H1 (cell line): ENCODE measurements around the gene PAPSS2. TPM values are rescaled to one million over a fixed set of nuclear protein-coding genes. Genes with fewer than 3 reads are reported as not detected.

Experiments
- CTCF ChIA-PET: fragments of 300-600 bp; sonication (Branson Sonifier 250); formaldehyde crosslinking; loops from one replicate; lab custom pipeline; 2021; ENCODE audit not compliant: partially characterized antibody; lab: Charles Lee
- POLR2A ChIA-PET: fragments of 300-600 bp; sonication (Branson Sonifier 250); formaldehyde crosslinking; loops from one replicate; lab custom pipeline; 2021; ENCODE audit warnings: inconsistent platforms; ENCODE audit not compliant: partially characterized antibody; lab: Charles Lee
- DNase-seq, 2 experiments: peaks; one replicate each; pipeline versions ENCODE4 v3.0.0 to v3.0.0-alpha.2; 2010 to 2022; ENCODE audit warnings: low spot score in 2 of 2, low read depth in 1 of 2, mixed read lengths in 1 of 2
- FAIRE-seq: peaks from 2 replicates; lab custom pipeline; 2011; peaks lifted over from hg19 to GRCh38; lab: Jason Lieb, UNC
- H2AFZ ChIP-seq: 2 replicates; pipeline ENCODE4 v1.8.1; 2012; ENCODE audit warnings: low read length, inconsistent platforms
- H2AK5ac ChIP-seq: 2 replicates; pipeline ENCODE4 v1.6.1; 2013; ENCODE audit warnings: low read depth, low read length
- H2BK120ac ChIP-seq: replicated peaks from 2 replicates; pipeline ENCODE3; 2013; ENCODE audit warnings: low read depth, low read length, inconsistent platforms
- H2BK12ac ChIP-seq: 2 replicates; pipeline ENCODE4 v1.6.1; 2013; ENCODE audit warnings: low read depth, low read length
- H2BK15ac ChIP-seq: 2 replicates; pipeline ENCODE4 v1.6.1; 2013; ENCODE audit warnings: low read length
- H2BK20ac ChIP-seq: 2 replicates; pipeline ENCODE4 v1.6.1; 2013; ENCODE audit warnings: low read length
- H2BK5ac ChIP-seq: 2 replicates; pipeline ENCODE4 v1.6.1; 2013; ENCODE audit warnings: low read depth, low read length
- H3K14ac ChIP-seq: 2 replicates; pipeline ENCODE4 v1.6.1; 2013; ENCODE audit warnings: inconsistent platforms; ENCODE audit not compliant: insufficient read length
- H3K18ac ChIP-seq: 2 replicates; pipeline ENCODE4 v1.6.1; 2013; ENCODE audit warnings: low read length; ENCODE audit errors: extremely low read depth
- H3K23ac ChIP-seq: 2 replicates; pipeline ENCODE4 v1.6.1; 2013; ENCODE audit warnings: inconsistent platforms; ENCODE audit not compliant: insufficient read length
- H3K23me2 ChIP-seq: 2 replicates; pipeline ENCODE4 v1.6.1; 2013; ENCODE audit warnings: low read depth, low read length
- H3K27ac ChIP-seq: 2 replicates; pipeline ENCODE4 v1.6.1; 2011; ENCODE audit warnings: low read depth, low read length, inconsistent platforms
- H3K27me3 ChIP-seq, 4 experiments: replicated peaks in 1 of 4; 1 replicate in 1 of 4; 2 replicates in 3 of 4; pipeline versions ENCODE4 v1.6.1 to v1.8.1; 2011 to 2013; ENCODE audit warnings: low read length in 3 of 4, mild to moderate bottlenecking in 3 of 4, inconsistent platforms in 2 of 4, mixed read lengths in 2 of 4, moderate library complexity in 1 of 4; ENCODE audit not compliant: control insufficient read depth in 3 of 4, insufficient read depth in 3 of 4; ENCODE audit errors: extremely low read depth in 1 of 4
- H3K36me3 ChIP-seq, 4 experiments: 2 replicates each; pipeline versions ENCODE4 v1.6.1 to v1.8.1; 2011 to 2013; ENCODE audit warnings: mild to moderate bottlenecking in 4 of 4, low read length in 3 of 4, moderate library complexity in 2 of 4, control low read depth in 1 of 4, inconsistent platforms in 1 of 4; ENCODE audit not compliant: insufficient read depth in 4 of 4, control insufficient read depth in 2 of 4
- H3K4ac ChIP-seq: replicated peaks from 2 replicates; pipeline ENCODE3; 2013; ENCODE audit warnings: low read length, low read depth, mixed read lengths, inconsistent platforms; ENCODE audit not compliant: insufficient read length
- H3K4me1 ChIP-seq, 4 experiments: replicated peaks in 1 of 4; 1 replicate in 1 of 4; 2 replicates in 3 of 4; pipeline versions ENCODE4 v1.6.1 to v1.8.1; 2011 to 2013; ENCODE audit warnings: low read length in 3 of 4, inconsistent platforms in 2 of 4, mixed read lengths in 1 of 4; ENCODE audit not compliant: insufficient read depth in 4 of 4, control insufficient read depth in 3 of 4
- H3K4me2 ChIP-seq, 2 experiments: 2 replicates each; pipeline versions ENCODE4 v1.6.1 to v1.8.1; 2011 to 2013; ENCODE audit warnings: low read depth in 2 of 2, low read length in 2 of 2, control low read depth in 1 of 2, inconsistent platforms in 1 of 2, mild to moderate bottlenecking in 1 of 2; ENCODE audit not compliant: insufficient read depth in 1 of 2
- H3K4me3 ChIP-seq, 4 experiments: fragments of 200-600, 300-600 bp in 1 of 4; sonication (generic), shearing (Covaris generic), sonication (Bioruptor Twin) in 1 of 4; 2 replicates each; pipeline versions ENCODE4 v1.5.1 to v1.8.1; 2011 to 2016; ENCODE audit warnings: low read length in 4 of 4, low read depth in 3 of 4, control low read depth in 2 of 4, inconsistent platforms in 2 of 4, mild to moderate bottlenecking in 2 of 4, mixed read lengths in 1 of 4, moderate library complexity in 1 of 4; ENCODE audit not compliant: insufficient read depth in 2 of 4; ENCODE audit errors: extremely low read depth in 1 of 4
- H3K56ac ChIP-seq: replicated peaks from 2 replicates; pipeline ENCODE3; 2013; ENCODE audit warnings: low read depth, mild to moderate bottlenecking, mixed read lengths, low read length, inconsistent platforms; ENCODE audit not compliant: insufficient read length
- H3K79me1 ChIP-seq: 2 replicates; pipeline ENCODE4 v1.6.1; 2013; ENCODE audit warnings: low read depth, low read length, control low read depth
- H3K79me2 ChIP-seq, 2 experiments: 2 replicates each; pipeline versions ENCODE4 v1.6.1 to v1.8.1; 2012 to 2013; ENCODE audit warnings: low read length in 2 of 2, mild to moderate bottlenecking in 2 of 2, inconsistent platforms in 1 of 2; ENCODE audit not compliant: insufficient read depth in 2 of 2, control insufficient read depth in 1 of 2
- H3K9ac ChIP-seq, 4 experiments: replicated peaks in 1 of 4; 1 replicate in 1 of 4; 2 replicates in 3 of 4; pipeline versions ENCODE4 v1.6.1 to v1.8.1; 2011 to 2013; ENCODE audit warnings: low read depth in 3 of 4, low read length in 3 of 4, control low read depth in 2 of 4, mild to moderate bottlenecking in 2 of 4, moderate library complexity in 2 of 4, inconsistent platforms in 1 of 4; ENCODE audit errors: extremely low read depth in 1 of 4
- H3K9me3 ChIP-seq, 2 experiments: 2 replicates each; pipeline versions ENCODE4 v1.6.1 to v1.8.1; 2012 to 2013; ENCODE audit warnings: mild to moderate bottlenecking in 2 of 2, moderate library complexity in 2 of 2, control low read depth in 1 of 2, inconsistent platforms in 1 of 2, low read depth in 1 of 2, low read length in 1 of 2, mixed read lengths in 1 of 2; ENCODE audit not compliant: insufficient read depth in 2 of 2
- H4K20me1 ChIP-seq, 2 experiments: replicated peaks in 1 of 2; 2 replicates each; pipeline versions ENCODE3 to v1.8.1; 2011 to 2013; ENCODE audit warnings: inconsistent platforms in 2 of 2, low read length in 2 of 2, mild to moderate bottlenecking in 1 of 2; ENCODE audit not compliant: insufficient read depth in 2 of 2, control insufficient read depth in 1 of 2
- H4K5ac ChIP-seq: 2 replicates; pipeline ENCODE4 v1.6.1; 2013; ENCODE audit warnings: low read length, low read depth, mixed read lengths, inconsistent platforms; ENCODE audit not compliant: insufficient read length
- H4K8ac ChIP-seq: 2 replicates; pipeline ENCODE4 v1.8.0; 2013; ENCODE audit warnings: mild to moderate bottlenecking, moderate library complexity, low read length, inconsistent platforms; ENCODE audit not compliant: insufficient read depth; ENCODE audit errors: extremely low read depth
- H4K91ac ChIP-seq: replicated peaks from 2 replicates; pipeline ENCODE3; 2013; ENCODE audit warnings: low read length, mixed read lengths, inconsistent platforms; ENCODE audit not compliant: insufficient read length
- BACH1 ChIP-seq: IDR thresholded peaks from 2 replicates; pipeline ENCODE4 v1.6.1; 2012; ENCODE audit warnings: low read length, improper control_type of control experiment
- KDM5A ChIP-seq: fragments of 200-600 bp; IDR thresholded peaks from 2 replicates; pipeline ENCODE4 v1.7.1; 2012; ENCODE audit warnings: mild to moderate bottlenecking, low read length, inconsistent platforms, mixed read lengths
- MAFK ChIP-seq: IDR thresholded peaks from 2 replicates; pipeline ENCODE4 v1.6.1; 2012; ENCODE audit warnings: low read depth, mild to moderate bottlenecking, improper control_type of control experiment, low read length
- SRF ChIP-seq: IDR thresholded peaks from 2 replicates; pipeline ENCODE4 v1.6.1; 2011; ENCODE audit warnings: mild to moderate bottlenecking, low read depth, low read length, moderate library complexity
- SUZ12 ChIP-seq: fragments of 200-600 bp; sonication (generic); IDR thresholded peaks from 2 replicates; pipeline ENCODE4 v1.6.1; 2012; ENCODE audit warnings: mild to moderate bottlenecking, inconsistent platforms, low read length, moderate library complexity, mixed read lengths
- TEAD4 ChIP-seq: IDR thresholded peaks from 2 replicates; pipeline ENCODE4 v1.6.1; 2012; ENCODE audit warnings: low read depth, low read length, inconsistent platforms, mixed read lengths
- WGBS, 2 experiments: shearing (Covaris generic) in 1 of 2; methylation state at CpG; one replicate each; pipeline versions ENCODE4 v1.1.6 to v1.1.7; 2013 to 2015; ENCODE audit warnings: low lambda C conversion rate in 2 of 2, mixed read lengths in 2 of 2, inconsistent platforms in 1 of 2, low coverage in 1 of 2, missing lambda C conversion rate in 1 of 2; ENCODE audit not compliant: insufficient replicate concordance in 2 of 2, insufficient coverage in 1 of 2, insufficient read length in 1 of 2; ENCODE audit errors: extremely low coverage in 1 of 2, missing lambda C conversion rate in 1 of 2; 5-methylcytosine and 5-hydroxymethylcytosine counted together
- polyA plus RNA-seq, 7 experiments: library from polyadenylated mRNA; depleted of rRNA in 3 of 7; stranded (reverse) in 5 of 7; unstranded in 2 of 7; fragments of >200 nt in 5 of 7; fragments of 200-250 nt in 2 of 7; gene quantifications; 1 replicate in 5 of 7; 2 replicates in 1 of 7; 4 replicates in 1 of 7; pipeline versions ENCODE4 v1.2.1 to v1.2.3, GENCODE V29; 2011 to 2013; ENCODE audit warnings: missing spikeins in 2 of 7, mixed read lengths in 2 of 7
- total RNA-seq: library from RNA; stranded (reverse); fragmentation: NEBNext Ultra II Directional; extraction: Animal tissue kit (Norgen Biotek cat#: 25700); gene quantifications from 2 replicates; pipeline ENCODE4 v1.2.1, GENCODE V29; 2021
- TF ChIP-seq, protein P1 (sequence below): IDR thresholded peaks from 2 replicates; pipeline ENCODE4 v1.6.1; 2012; ENCODE audit warnings: inconsistent platforms
- TF ChIP-seq, protein P2 (sequence below): IDR thresholded peaks from 2 replicates; pipeline ENCODE4 v1.6.1; 2012; ENCODE audit warnings: inconsistent platforms
- TF ChIP-seq, protein P3 (sequence below), 3 experiments: IDR thresholded peaks; 1 replicate in 2 of 3; 2 replicates in 1 of 3; pipeline versions ENCODE4 v1.5.1 to v1.6.1; 2011; ENCODE audit warnings: low read length in 3 of 3, mild to moderate bottlenecking in 3 of 3, inconsistent platforms in 2 of 3, low read depth in 1 of 3, moderate library complexity in 1 of 3; ENCODE audit not compliant: insufficient read depth in 1 of 3; ENCODE audit errors: control extremely low read depth in 1 of 3

PAPSS2 gene
- total and polyA plus RNA-seq, 2 of the 8 experiments (the other 6 are each of a cell fraction or from before 2014, with no cell fraction given) = 7.6 to 20.2 TPM

DNA sequence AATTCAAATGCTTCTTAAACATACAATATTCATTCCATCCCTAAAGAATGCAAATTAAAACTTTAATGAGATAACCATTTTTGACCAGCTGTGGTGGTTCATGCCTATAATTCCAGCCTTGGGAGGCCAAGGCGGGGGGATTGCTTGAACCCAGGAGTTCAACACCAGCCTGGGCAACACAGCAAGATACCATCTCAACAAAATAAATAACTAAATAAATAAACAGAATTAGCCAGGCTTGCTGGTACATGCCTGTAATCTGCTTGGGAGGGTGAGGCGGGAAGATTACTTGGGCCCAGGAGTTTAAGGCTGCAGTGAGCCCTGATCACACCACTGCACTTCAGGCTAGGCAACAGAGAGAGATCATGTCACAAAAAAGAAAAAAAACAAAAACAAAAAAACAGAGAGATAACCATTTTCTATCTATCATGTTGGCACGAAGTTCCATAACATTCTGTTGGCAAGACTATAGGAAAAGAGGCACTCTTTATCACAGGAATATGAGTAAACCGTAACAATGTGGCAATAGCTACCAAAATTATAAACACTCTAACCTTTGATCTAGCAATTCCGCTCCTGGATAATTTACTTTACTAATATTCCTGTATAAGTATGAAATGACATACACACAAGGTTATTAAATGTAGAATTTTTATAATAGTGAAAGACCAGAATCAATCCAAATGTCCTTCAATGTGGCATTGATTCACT, 106.1 kb downstream of the PAPSS2 start:
- H2AK5ac ChIP-seq = no peak overlapping the region
- H4K8ac ChIP-seq = no peak overlapping the region
- H3K4me3 ChIP-seq = no peak overlapping the region
- no peak overlapping the region for H3K9ac ChIP-seq
- H3K4me1 ChIP-seq = no peaks in the 10 kb centered on the region
- CTCF ChIA-PET = no interaction called here
- no peak overlapping the region for H3K4me2 ChIP-seq
- no peak overlapping the region for H3K4ac ChIP-seq
- H3K79me1 ChIP-seq = no peaks in the 10 kb centered on the region
- H3K9me3 ChIP-seq = no peaks in the 10 kb centered on the region
- no peaks in the 10 kb centered on the region for H3K27me3 ChIP-seq
- no peak overlapping the region for H4K91ac ChIP-seq
- no peaks in the 10 kb centered on the region for H4K20me1 ChIP-seq
- H2BK12ac ChIP-seq = no peak overlapping the region
- H2BK20ac ChIP-seq = no peak overlapping the region
- no peak overlapping the region for H3K23ac ChIP-seq
- no peak for FAIRE-seq
- no peak overlapping the region for H2BK15ac ChIP-seq
- no peak for DNase-seq
- no peak overlapping the region for H2BK5ac ChIP-seq
- no peak overlapping the region for H4K5ac ChIP-seq
- no peak overlapping the region for H3K56ac ChIP-seq
- POLR2A ChIA-PET = interaction anchor here (0.7 kb wide), 1 partner anchor 740 kb away, joined by 3 read pairs; no protein-coding TSS in a partner anchor
- no peak overlapping the region for H3K27ac ChIP-seq
- no peak overlapping the region for H2BK120ac ChIP-seq
- peaks cover 0 to 22% (median 5%) of the 10 kb centered on the region in 4 experiments; a peak in 5 of 8 replicates for H3K36me3 ChIP-seq
- no peaks in the 10 kb centered on the region for H3K23me2 ChIP-seq
- H3K18ac ChIP-seq = no peak overlapping the region
- no peaks in the 10 kb centered on the region for H3K79me2 ChIP-seq
- no peak overlapping the region for H2AFZ ChIP-seq
- no peak overlapping the region for H3K14ac ChIP-seq
- TF ChIP-seq MAFK (no peak), SRF (no peak), SUZ12 (no peak), TEAD4 (no peak), KDM5A (no peak), BACH1 (no peak)
- TF ChIP-seq, protein P1, sequence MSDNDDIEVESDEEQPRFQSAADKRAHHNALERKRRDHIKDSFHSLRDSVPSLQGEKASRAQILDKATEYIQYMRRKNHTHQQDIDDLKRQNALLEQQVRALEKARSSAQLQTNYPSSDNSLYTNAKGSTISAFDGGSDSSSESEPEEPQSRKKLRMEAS = no peak
- TF ChIP-seq, protein P2, sequence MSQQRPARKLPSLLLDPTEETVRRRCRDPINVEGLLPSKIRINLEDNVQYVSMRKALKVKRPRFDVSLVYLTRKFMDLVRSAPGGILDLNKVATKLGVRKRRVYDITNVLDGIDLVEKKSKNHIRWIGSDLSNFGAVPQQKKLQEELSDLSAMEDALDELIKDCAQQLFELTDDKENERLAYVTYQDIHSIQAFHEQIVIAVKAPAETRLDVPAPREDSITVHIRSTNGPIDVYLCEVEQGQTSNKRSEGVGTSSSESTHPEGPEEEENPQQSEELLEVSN = no peak
- TF ChIP-seq, protein P3, sequence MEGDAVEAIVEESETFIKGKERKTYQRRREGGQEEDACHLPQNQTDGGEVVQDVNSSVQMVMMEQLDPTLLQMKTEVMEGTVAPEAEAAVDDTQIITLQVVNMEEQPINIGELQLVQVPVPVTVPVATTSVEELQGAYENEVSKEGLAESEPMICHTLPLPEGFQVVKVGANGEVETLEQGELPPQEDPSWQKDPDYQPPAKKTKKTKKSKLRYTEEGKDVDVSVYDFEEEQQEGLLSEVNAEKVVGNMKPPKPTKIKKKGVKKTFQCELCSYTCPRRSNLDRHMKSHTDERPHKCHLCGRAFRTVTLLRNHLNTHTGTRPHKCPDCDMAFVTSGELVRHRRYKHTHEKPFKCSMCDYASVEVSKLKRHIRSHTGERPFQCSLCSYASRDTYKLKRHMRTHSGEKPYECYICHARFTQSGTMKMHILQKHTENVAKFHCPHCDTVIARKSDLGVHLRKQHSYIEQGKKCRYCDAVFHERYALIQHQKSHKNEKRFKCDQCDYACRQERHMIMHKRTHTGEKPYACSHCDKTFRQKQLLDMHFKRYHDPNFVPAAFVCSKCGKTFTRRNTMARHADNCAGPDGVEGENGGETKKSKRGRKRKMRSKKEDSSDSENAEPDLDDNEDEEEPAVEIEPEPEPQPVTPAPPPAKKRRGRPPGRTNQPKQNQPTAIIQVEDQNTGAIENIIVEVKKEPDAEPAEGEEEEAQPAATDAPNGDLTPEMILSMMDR (IDR thresholded peaks at IDR 0.05; ENCODE audit: control extremely low read depth in 1 of 3, insufficient read depth in 1 of 3, low read depth in 1 of 3, low read length in 3 of 3) = no peak
- 72% methylated on average over 5 of the region's 5 CpGs; no CpG with 5 or more reads in 1 of the 2 experiments for WGBS, 2 experiments
